Measurements from ENCODE around the gene TRAPPC3. TPM values are rescaled to one million over a fixed set of nuclear protein-coding genes. Genes with fewer than 3 reads are reported as not detected.
"Not testable (repeated sequence)": the region's sequence is repeated elsewhere in the genome, so short reads cannot be mapped to it uniquely, and the experiment has no call there.

The TRAPPC3 gene
- total RNA-seq (2014; rRNA removed; shearing (Covaris generic)) = 168 and 173 TPM in 2 replicates

- DNase-seq (ENCODE audit: low spot score) = peak; percentile 100
- in situ Hi-C loops (cut with HindIII; ENCODE audit: low sequenced_read_pairs) = no loop called here
Measured at GRCh38 chr1:36149237-36149972, at the start of gene TRAPPC3. TRAPPC3 (minus strand) TSS chr1:36149486; CDS start chr1:36149378, 108 bp downstream.

GRCh38 chr1:36198641-36199040 lies 49.4 kb upstream of the TRAPPC3 start:
- in situ Hi-C loops (cut with HindIII; ENCODE audit: low sequenced_read_pairs) = no loop called here
- DNase-seq (ENCODE audit: low spot score) = no peak

GRCh38 chr1:36196805-36197204 lies 47.5 kb upstream of the TRAPPC3 start:
- in situ Hi-C loops (cut with HindIII; ENCODE audit: low sequenced_read_pairs); DNase-seq (ENCODE audit: low spot score): not testable (repeated sequence)

- peak; percentile 95 for DNase-seq (ENCODE audit: low spot score)
Measured at GRCh38 chr1:36187800-36188593, 38.7 kb upstream of the TRAPPC3 start.

GRCh38 chr1:36183309-36183856 lies 34.1 kb upstream of the TRAPPC3 start:
- in situ Hi-C loops (cut with HindIII; ENCODE audit: low sequenced_read_pairs) = no loop called here

More at GRCh38 chr1:36187800-36188593, 38.7 kb upstream of the TRAPPC3 start:
- in situ Hi-C loops (cut with HindIII; ENCODE audit: low sequenced_read_pairs) = no loop called here

GRCh38 chr1:36182734-36183133 lies 33.4 kb upstream of the TRAPPC3 start:
- DNase-seq (ENCODE audit: low spot score) = no peak
- in situ Hi-C loops (cut with HindIII; ENCODE audit: low sequenced_read_pairs) = no loop called here

More at GRCh38 chr1:36183309-36183856, 34.1 kb upstream of the TRAPPC3 start:
- no peak for DNase-seq (ENCODE audit: low spot score)

GRCh38 chr1:36179220-36179600 lies 29.9 kb upstream of the TRAPPC3 start:
- no peak for DNase-seq (ENCODE audit: low spot score)
- in situ Hi-C loops (cut with HindIII; ENCODE audit: low sequenced_read_pairs) = no loop called here

GRCh38 chr1:36178471-36179219 lies 29.4 kb upstream of the TRAPPC3 start:
- in situ Hi-C loops (cut with HindIII; ENCODE audit: low sequenced_read_pairs) = no loop called here
- no peak for DNase-seq (ENCODE audit: low spot score)

GRCh38 chr1:36177589-36178431 lies 28.5 kb upstream of the TRAPPC3 start:
- in situ Hi-C loops (cut with HindIII; ENCODE audit: low sequenced_read_pairs) = no loop called here
- DNase-seq (ENCODE audit: low spot score) = no peak

- in situ Hi-C loops (cut with HindIII; ENCODE audit: low sequenced_read_pairs) = no loop called here
- no peak for DNase-seq (ENCODE audit: low spot score)
Measured at GRCh38 chr1:36176106-36176949, 27.0 kb upstream of the TRAPPC3 start.

- in situ Hi-C loops (cut with HindIII; ENCODE audit: low sequenced_read_pairs) = no loop called here
- peak; percentile 79 for DNase-seq (ENCODE audit: low spot score)
Measured at GRCh38 chr1:36175137-36176095, 26.1 kb upstream of the TRAPPC3 start.

GRCh38 chr1:36174713-36175112 lies 25.4 kb upstream of the TRAPPC3 start:
- in situ Hi-C loops (cut with HindIII; ENCODE audit: low sequenced_read_pairs) = no loop called here
- no peak for DNase-seq (ENCODE audit: low spot score)

- in situ Hi-C loops (cut with HindIII; ENCODE audit: low sequenced_read_pairs) = no loop called here
- DNase-seq (ENCODE audit: low spot score) = no peak
Measured at GRCh38 chr1:36172983-36173382, 23.7 kb upstream of the TRAPPC3 start.

GRCh38 chr1:36172017-36172747 lies 22.9 kb upstream of the TRAPPC3 start:
- in situ Hi-C loops (cut with HindIII; ENCODE audit: low sequenced_read_pairs) = no loop called here

GRCh38 chr1:36170643-36171412 lies 21.5 kb upstream of the TRAPPC3 start:
- in situ Hi-C loops (cut with HindIII; ENCODE audit: low sequenced_read_pairs) = no loop called here

More at GRCh38 chr1:36172017-36172747, 22.9 kb upstream of the TRAPPC3 start:
- DNase-seq (ENCODE audit: low spot score) = no peak

More at GRCh38 chr1:36170643-36171412, 21.5 kb upstream of the TRAPPC3 start:
- DNase-seq (ENCODE audit: low spot score) = no peak

All from G401 (cell line).